Measurements from ENCODE around the gene MVB12B. TPM values are rescaled to one million over a fixed set of nuclear protein-coding genes. Genes with fewer than 3 reads are reported as not detected.

Gene MVB12B
- total RNA-seq, 4 donors from 2014 or later = 7.9 to 28.9 (median 14.4) TPM

DNA sequence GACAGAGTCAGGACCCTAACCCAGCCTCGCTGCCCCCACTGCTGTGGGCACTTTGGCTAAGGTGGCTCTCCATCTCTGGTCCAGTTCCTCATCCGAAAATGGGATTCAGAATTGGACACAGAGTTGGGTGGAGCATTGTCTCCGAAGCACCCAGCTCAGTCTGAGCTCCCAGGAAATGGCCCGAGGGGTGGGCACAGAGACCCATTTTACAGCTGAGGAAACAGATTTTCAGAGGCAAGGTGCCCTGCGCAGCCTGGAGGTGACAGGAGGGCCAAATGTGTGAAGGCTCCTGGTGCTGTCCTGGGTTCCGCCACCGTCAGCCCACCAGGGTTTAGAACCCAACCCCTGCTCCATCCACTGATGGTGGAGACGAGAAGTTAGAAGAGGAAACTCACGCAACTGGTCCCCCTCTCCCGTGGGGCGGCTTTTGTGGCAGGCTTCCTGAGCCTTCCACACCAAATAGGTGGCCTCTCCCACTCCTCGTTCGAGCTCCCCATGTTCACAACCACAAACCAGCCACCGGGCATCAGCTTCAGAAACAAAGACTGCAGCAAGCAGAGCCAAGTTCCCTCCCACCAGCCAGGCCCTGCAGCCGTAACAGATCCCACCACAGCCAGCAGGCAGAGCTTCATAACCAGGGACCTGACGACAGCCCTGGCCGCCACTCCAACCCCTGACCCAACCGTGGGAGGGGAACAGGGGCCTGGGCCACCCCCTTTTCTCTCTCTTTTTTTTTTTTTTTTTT lies 196.2 kb downstream of the MVB12B start:
- no peaks in the 10 kb centered on the region for H3K36me3 ChIP-seq
- H3K9me3 ChIP-seq = no peaks in the 10 kb centered on the region
- no peaks in the 10 kb centered on the region for H3K27me3 ChIP-seq
- H3K4me3 ChIP-seq = no peak overlapping the region
- H3K4me1 ChIP-seq = no peaks in the 10 kb centered on the region
- peak in 1 of 3 donors; percentile 32 for DNase-seq
- TF ChIP-seq, protein P1, sequence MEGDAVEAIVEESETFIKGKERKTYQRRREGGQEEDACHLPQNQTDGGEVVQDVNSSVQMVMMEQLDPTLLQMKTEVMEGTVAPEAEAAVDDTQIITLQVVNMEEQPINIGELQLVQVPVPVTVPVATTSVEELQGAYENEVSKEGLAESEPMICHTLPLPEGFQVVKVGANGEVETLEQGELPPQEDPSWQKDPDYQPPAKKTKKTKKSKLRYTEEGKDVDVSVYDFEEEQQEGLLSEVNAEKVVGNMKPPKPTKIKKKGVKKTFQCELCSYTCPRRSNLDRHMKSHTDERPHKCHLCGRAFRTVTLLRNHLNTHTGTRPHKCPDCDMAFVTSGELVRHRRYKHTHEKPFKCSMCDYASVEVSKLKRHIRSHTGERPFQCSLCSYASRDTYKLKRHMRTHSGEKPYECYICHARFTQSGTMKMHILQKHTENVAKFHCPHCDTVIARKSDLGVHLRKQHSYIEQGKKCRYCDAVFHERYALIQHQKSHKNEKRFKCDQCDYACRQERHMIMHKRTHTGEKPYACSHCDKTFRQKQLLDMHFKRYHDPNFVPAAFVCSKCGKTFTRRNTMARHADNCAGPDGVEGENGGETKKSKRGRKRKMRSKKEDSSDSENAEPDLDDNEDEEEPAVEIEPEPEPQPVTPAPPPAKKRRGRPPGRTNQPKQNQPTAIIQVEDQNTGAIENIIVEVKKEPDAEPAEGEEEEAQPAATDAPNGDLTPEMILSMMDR (IDR thresholded peaks at IDR 0.05) = no peak
- TF ChIP-seq POLR2A (IDR thresholded peaks at IDR 0.05) = no peak
- no peak overlapping the region for H3K27ac ChIP-seq

DNA sequence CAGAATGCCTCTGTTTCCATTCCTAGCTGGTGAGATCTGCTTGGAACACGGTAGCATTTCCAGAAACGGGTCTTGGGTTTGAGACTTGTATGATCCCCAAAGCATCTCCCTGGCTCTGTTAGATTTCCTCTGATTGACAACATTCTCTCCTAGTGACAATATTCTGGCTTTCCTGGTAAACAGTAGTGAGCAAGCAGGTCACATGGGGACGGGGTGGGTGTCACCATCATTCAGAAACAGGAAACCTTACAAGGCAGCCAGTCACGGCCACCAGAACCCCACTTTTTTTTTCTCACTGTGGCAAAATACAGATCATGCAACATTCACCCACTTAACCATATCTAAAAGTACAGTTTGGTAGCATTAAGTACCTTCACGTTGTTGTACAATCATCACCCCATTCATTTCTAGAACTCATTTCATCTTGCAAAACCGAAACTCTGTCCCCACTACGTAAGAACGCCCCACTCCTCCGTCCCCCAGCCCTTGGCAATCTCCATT lies 197.0 kb downstream of the MVB12B start:
- H3K36me3 ChIP-seq = no peaks in the 10 kb centered on the region
- H3K4me1 ChIP-seq = no peaks in the 10 kb centered on the region
- TF ChIP-seq POLR2A (IDR thresholded peaks at IDR 0.05) = no peak
- TF ChIP-seq, protein P1 (IDR thresholded peaks at IDR 0.05) = no peak
- no peak overlapping the region for H3K4me3 ChIP-seq
- no peaks in the 10 kb centered on the region for H3K9me3 ChIP-seq
- peak in 2 of 3 donors; percentile 66 to 74 for DNase-seq
- peak overlapping the region in 1 of 4 donors; percentile 46 for H3K27ac ChIP-seq
- no peaks in the 10 kb centered on the region for H3K27me3 ChIP-seq

DNA sequence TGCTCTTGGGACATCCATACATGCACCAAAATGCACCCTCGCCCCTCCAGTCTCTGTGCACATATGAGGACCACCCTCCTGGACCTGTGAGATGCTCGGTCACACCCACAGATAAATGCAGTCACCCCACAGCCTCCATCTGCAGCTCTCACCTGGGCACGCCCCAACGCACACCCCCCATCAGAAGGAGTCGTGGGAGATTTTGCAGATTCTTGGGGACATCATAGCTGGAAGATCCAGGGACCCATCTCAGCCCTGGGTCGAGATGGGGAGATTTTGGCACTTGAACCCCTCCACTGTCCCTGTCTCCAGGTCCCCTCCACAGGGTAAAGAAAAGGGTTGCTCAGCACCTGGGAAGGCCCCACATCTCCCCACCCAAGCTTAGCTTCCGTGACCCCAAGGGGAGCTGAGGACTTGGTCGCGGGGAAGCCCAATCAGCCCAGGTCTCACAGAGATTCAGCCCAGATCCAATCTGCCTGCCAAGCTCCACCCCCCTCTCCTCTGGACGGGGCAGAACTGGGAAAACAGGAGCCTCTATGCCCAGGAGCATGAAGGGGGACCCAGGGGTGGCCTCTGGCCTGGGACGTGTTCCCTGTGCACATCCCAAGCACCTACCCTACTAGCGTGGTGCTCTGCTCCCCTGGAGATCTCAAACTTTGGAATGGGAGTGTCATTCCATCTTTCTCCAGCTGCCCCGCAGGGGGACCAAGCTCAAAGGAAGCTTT lies 197.9 kb downstream of the MVB12B start:
- no peak overlapping the region for H3K4me3 ChIP-seq
- H3K9me3 ChIP-seq = no peaks in the 10 kb centered on the region
- no peak for TF ChIP-seq POLR2A (IDR thresholded peaks at IDR 0.05)
- TF ChIP-seq, protein P1 (IDR thresholded peaks at IDR 0.05) = no peak
- no peak for DNase-seq
- no peaks in the 10 kb centered on the region for H3K27me3 ChIP-seq
- peak overlapping the region in 1 of 4 donors; percentile 46 for H3K27ac ChIP-seq
- no peaks in the 10 kb centered on the region for H3K4me1 ChIP-seq
- no peaks in the 10 kb centered on the region for H3K36me3 ChIP-seq

DNA sequence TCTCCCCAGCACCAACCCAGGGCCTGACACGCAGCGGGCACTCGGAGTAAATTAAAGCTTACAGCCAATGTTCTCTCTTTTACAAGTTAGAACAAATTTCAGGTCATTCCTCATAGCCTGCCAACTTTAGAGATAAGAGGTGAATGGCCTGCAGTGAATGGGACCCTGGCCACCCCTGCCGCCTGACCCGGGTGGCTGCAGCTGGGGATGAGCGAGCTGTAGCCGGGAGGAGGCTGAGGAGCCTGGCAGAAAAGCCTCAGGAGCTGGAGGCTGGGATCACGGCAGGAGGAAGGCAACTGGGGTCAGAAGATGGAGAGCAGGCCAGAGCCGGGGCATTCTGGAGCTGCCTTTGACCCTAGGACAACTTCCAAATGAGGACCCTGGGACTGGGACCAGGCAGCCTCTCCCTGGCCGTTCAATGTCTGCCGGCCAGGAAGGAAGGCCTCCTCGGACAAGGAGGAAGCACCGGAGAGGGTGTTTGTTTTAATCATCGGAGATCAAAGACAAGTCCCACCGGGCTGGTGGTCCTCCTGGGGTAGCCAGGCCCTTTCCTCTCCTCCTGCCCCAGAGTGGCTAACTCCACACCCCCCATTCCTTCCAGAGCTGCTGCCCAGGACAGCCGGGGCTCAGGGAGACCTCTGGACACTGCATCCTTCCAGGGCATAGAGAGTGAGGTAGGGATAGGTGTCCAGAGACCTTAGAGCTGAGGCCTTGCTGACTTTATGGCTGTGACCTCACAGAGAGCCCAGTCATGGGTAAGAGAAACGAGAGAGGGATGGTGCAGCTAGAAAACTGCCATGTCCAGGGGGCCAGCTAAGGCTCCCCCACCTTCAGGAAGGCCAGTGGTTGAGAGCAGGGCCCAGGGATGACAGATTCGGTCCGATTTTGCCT lies 199.8 kb downstream of the MVB12B start:
- Histone ChIP-seq H3K4me3 (no peak overlapping the region), H3K36me3 (no peaks in the 10 kb centered on the region), H3K27me3 (no peaks in the 10 kb centered on the region), H3K4me1 (no peaks in the 10 kb centered on the region), H3K9me3 (no peaks in the 10 kb centered on the region), H3K27ac (no peak overlapping the region)
- TF ChIP-seq, protein P1 (IDR thresholded peaks at IDR 0.05) = no peak
- no peak for TF ChIP-seq POLR2A (IDR thresholded peaks at IDR 0.05)
- DNase-seq = peak in 1 of 3 donors; percentile 35

DNA sequence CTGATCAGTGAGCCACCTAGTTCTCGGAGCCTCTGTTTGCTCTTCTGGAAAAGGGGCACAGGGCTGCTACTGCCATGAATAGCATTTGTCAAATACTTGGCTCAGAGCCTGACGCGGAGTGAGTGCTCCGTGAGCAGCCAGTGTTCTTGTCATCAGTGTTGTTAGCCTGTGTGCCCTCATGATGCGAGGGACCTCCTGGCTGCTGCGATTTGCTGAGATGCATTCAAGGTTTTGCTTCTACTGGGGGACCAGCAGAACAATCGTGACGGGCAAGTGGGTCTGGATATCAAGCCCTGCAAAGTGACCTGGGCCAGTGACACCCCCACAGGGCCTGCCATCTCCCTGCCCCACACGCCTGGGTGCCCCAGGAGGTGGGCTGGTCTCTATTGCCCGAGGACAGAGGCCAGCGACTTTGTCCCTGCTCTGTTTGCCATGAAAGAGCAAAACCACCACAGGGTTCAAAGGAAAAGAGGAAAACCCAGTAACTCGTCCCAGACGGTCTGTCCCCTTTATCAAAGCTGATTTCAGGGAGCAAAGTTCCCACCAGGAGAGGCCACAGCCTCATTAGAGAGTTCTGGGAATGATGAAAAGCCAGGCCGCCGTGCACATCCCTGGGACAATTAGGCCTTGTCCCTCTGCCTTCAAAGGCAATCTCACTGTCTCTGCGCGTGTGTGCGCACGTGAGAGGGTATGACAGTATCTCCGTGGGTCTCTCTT lies 200.6 kb downstream of the MVB12B start:
- Histone ChIP-seq H3K9me3 (no peaks in the 10 kb centered on the region), H3K27ac (no peak overlapping the region), H3K4me1 (no peaks in the 10 kb centered on the region), H3K4me3 (no peak overlapping the region), H3K36me3 (no peaks in the 10 kb centered on the region), H3K27me3 (no peaks in the 10 kb centered on the region)
- no peak for TF ChIP-seq POLR2A (IDR thresholded peaks at IDR 0.05)
- TF ChIP-seq, protein P1 (IDR thresholded peaks at IDR 0.05) = no peak
- no peak for DNase-seq

All from Peyer's patch (tissue), 4 donors.